ENCODE results near the gene USH2A.

Gene USH2A

GRCh38 chr1:215807911-215808436 is 615.3 kb downstream of the USH2A start:
- Histone ChIP-seq H3K27me3 (ENCODE audit: control insufficient read depth, insufficient read depth, low read length) (no peaks in the 10 kb centered on the region), H3K9me3 (ENCODE audit: control insufficient read depth, low read depth, low read length) (no peaks in the 10 kb centered on the region), H3K9ac (ENCODE audit: low read length) (no peak overlapping the region), H3K27ac (ENCODE audit: low read length) (no peak overlapping the region), H3K4me3 (ENCODE audit: low read length) (no peak overlapping the region), H3K36me3 (ENCODE audit: control insufficient read depth, low read depth, low read length) (no peaks in the 10 kb centered on the region), H3K4me1 (ENCODE audit: control insufficient read depth, low read depth, low read length) (no peaks in the 10 kb centered on the region)

- H3K9ac ChIP-seq (ENCODE audit: low read length) = no peak overlapping the region
- no peak overlapping the region for H3K4me3 ChIP-seq (ENCODE audit: low read length)
- no peaks in the 10 kb centered on the region for H3K27me3 ChIP-seq (ENCODE audit: control insufficient read depth, insufficient read depth, low read length)
- no peaks in the 10 kb centered on the region for H3K36me3 ChIP-seq (ENCODE audit: control insufficient read depth, low read depth, low read length)
- no peak overlapping the region for H3K27ac ChIP-seq (ENCODE audit: low read length)
- no peaks in the 10 kb centered on the region for H3K9me3 ChIP-seq (ENCODE audit: control insufficient read depth, low read depth, low read length)
- H3K4me1 ChIP-seq (ENCODE audit: control insufficient read depth, low read depth, low read length) = no peaks in the 10 kb centered on the region
These were observed 616.0 kb downstream of the USH2A start for GRCh38 chr1:215807218-215807617.

- Histone ChIP-seq H3K36me3 (ENCODE audit: control insufficient read depth, low read depth, low read length) (no peaks in the 10 kb centered on the region), H3K4me3 (ENCODE audit: low read length) (no peak overlapping the region), H3K9ac (ENCODE audit: low read length) (no peak overlapping the region), H3K4me1 (ENCODE audit: control insufficient read depth, low read depth, low read length) (no peaks in the 10 kb centered on the region), H3K27me3 (ENCODE audit: control insufficient read depth, insufficient read depth, low read length) (no peaks in the 10 kb centered on the region), H3K27ac (ENCODE audit: low read length) (no peak overlapping the region), H3K9me3 (ENCODE audit: control insufficient read depth, low read depth, low read length) (no peaks in the 10 kb centered on the region)
These were observed 625.4 kb downstream of the USH2A start for GRCh38 chr1:215797859-215798258.

- no peak overlapping the region for H3K4me3 ChIP-seq (ENCODE audit: low read length)
- no peaks in the 10 kb centered on the region for H3K9me3 ChIP-seq (ENCODE audit: control insufficient read depth, low read depth, low read length)
- H3K27ac ChIP-seq (ENCODE audit: low read length) = no peak overlapping the region
- no peaks in the 10 kb centered on the region for H3K36me3 ChIP-seq (ENCODE audit: control insufficient read depth, low read depth, low read length)
- H3K9ac ChIP-seq (ENCODE audit: low read length) = no peak overlapping the region
- H3K4me1 ChIP-seq (ENCODE audit: control insufficient read depth, low read depth, low read length) = no peaks in the 10 kb centered on the region
- no peaks in the 10 kb centered on the region for H3K27me3 ChIP-seq (ENCODE audit: control insufficient read depth, insufficient read depth, low read length)
These were observed 629.1 kb downstream of the USH2A start for GRCh38 chr1:215794156-215794555.

GRCh38 chr1:215793180-215793579 is 630.1 kb downstream of the USH2A start:
- no peaks in the 10 kb centered on the region for H3K4me1 ChIP-seq (ENCODE audit: control insufficient read depth, low read depth, low read length)
- no peak overlapping the region for H3K9ac ChIP-seq (ENCODE audit: low read length)
- no peaks in the 10 kb centered on the region for H3K9me3 ChIP-seq (ENCODE audit: control insufficient read depth, low read depth, low read length)

GRCh38 chr1:215792446-215792845 is 630.8 kb downstream of the USH2A start:
- Histone ChIP-seq H3K9ac (ENCODE audit: low read length) (no peak overlapping the region), H3K36me3 (ENCODE audit: control insufficient read depth, low read depth, low read length) (no peaks in the 10 kb centered on the region), H3K4me1 (ENCODE audit: control insufficient read depth, low read depth, low read length) (no peaks in the 10 kb centered on the region), H3K4me3 (ENCODE audit: low read length) (no peak overlapping the region), H3K27me3 (ENCODE audit: control insufficient read depth, insufficient read depth, low read length) (no peaks in the 10 kb centered on the region), H3K27ac (ENCODE audit: low read length) (no peak overlapping the region), H3K9me3 (ENCODE audit: control insufficient read depth, low read depth, low read length) (no peaks in the 10 kb centered on the region)

More at GRCh38 chr1:215793180-215793579, 630.1 kb downstream of the USH2A start:
- no peak overlapping the region for H3K27ac ChIP-seq (ENCODE audit: low read length)
- H3K27me3 ChIP-seq (ENCODE audit: control insufficient read depth, insufficient read depth, low read length) = no peaks in the 10 kb centered on the region
- no peaks in the 10 kb centered on the region for H3K36me3 ChIP-seq (ENCODE audit: control insufficient read depth, low read depth, low read length)
- no peak overlapping the region for H3K4me3 ChIP-seq (ENCODE audit: low read length)

GRCh38 chr1:215789981-215790380 is 633.3 kb downstream of the USH2A start:
- no peak overlapping the region for H3K27ac ChIP-seq (ENCODE audit: low read length)
- H3K27me3 ChIP-seq (ENCODE audit: control insufficient read depth, insufficient read depth, low read length) = no peaks in the 10 kb centered on the region
- H3K36me3 ChIP-seq (ENCODE audit: control insufficient read depth, low read depth, low read length) = no peaks in the 10 kb centered on the region
- H3K4me1 ChIP-seq (ENCODE audit: control insufficient read depth, low read depth, low read length) = no peaks in the 10 kb centered on the region
- H3K9me3 ChIP-seq (ENCODE audit: control insufficient read depth, low read depth, low read length) = no peaks in the 10 kb centered on the region
- H3K9ac ChIP-seq (ENCODE audit: low read length) = no peak overlapping the region
- no peak overlapping the region for H3K4me3 ChIP-seq (ENCODE audit: low read length)

GRCh38 chr1:215786997-215787396 is 636.3 kb downstream of the USH2A start:
- Histone ChIP-seq H3K9me3 (ENCODE audit: control insufficient read depth, low read depth, low read length) (no peaks in the 10 kb centered on the region), H3K9ac (ENCODE audit: low read length) (no peak overlapping the region), H3K4me3 (ENCODE audit: low read length) (no peak overlapping the region), H3K27ac (ENCODE audit: low read length) (no peak overlapping the region), H3K27me3 (ENCODE audit: control insufficient read depth, insufficient read depth, low read length) (no peaks in the 10 kb centered on the region), H3K4me1 (ENCODE audit: control insufficient read depth, low read depth, low read length) (no peaks in the 10 kb centered on the region), H3K36me3 (ENCODE audit: control insufficient read depth, low read depth, low read length) (no peaks in the 10 kb centered on the region)

GRCh38 chr1:215780641-215781040 is 642.6 kb downstream of the USH2A start:
- H3K9ac ChIP-seq (ENCODE audit: low read length) = no peak overlapping the region
- no peaks in the 10 kb centered on the region for H3K9me3 ChIP-seq (ENCODE audit: control insufficient read depth, low read depth, low read length)
- no peaks in the 10 kb centered on the region for H3K27me3 ChIP-seq (ENCODE audit: control insufficient read depth, insufficient read depth, low read length)
- H3K27ac ChIP-seq (ENCODE audit: low read length) = no peak overlapping the region
- no peak overlapping the region for H3K4me3 ChIP-seq (ENCODE audit: low read length)
- H3K36me3 ChIP-seq (ENCODE audit: control insufficient read depth, low read depth, low read length) = no peaks in the 10 kb centered on the region
- peaks cover 8% of the 10 kb centered on the region for H3K4me1 ChIP-seq (ENCODE audit: control insufficient read depth, low read depth, low read length)

- H3K4me1 ChIP-seq (ENCODE audit: control insufficient read depth, low read depth, low read length) = peaks cover 13% of the 10 kb centered on the region
- H3K36me3 ChIP-seq (ENCODE audit: control insufficient read depth, low read depth, low read length) = no peaks in the 10 kb centered on the region
- H3K4me3 ChIP-seq (ENCODE audit: low read length) = no peak overlapping the region
- no peaks in the 10 kb centered on the region for H3K9me3 ChIP-seq (ENCODE audit: control insufficient read depth, low read depth, low read length)
- no peak overlapping the region for H3K9ac ChIP-seq (ENCODE audit: low read length)
- H3K27me3 ChIP-seq (ENCODE audit: control insufficient read depth, insufficient read depth, low read length) = no peaks in the 10 kb centered on the region
- H3K27ac ChIP-seq (ENCODE audit: low read length) = no peak overlapping the region
These were observed 643.1 kb downstream of the USH2A start for GRCh38 chr1:215780139-215780538.

- Histone ChIP-seq H3K27ac (ENCODE audit: low read length) (no peak overlapping the region), H3K9me3 (ENCODE audit: control insufficient read depth, low read depth, low read length) (no peaks in the 10 kb centered on the region), H3K27me3 (ENCODE audit: control insufficient read depth, insufficient read depth, low read length) (no peaks in the 10 kb centered on the region), H3K4me1 (ENCODE audit: control insufficient read depth, low read depth, low read length) (peaks cover 15% of the 10 kb centered on the region), H3K4me3 (ENCODE audit: low read length) (no peak overlapping the region), H3K36me3 (ENCODE audit: control insufficient read depth, low read depth, low read length) (no peaks in the 10 kb centered on the region), H3K9ac (ENCODE audit: low read length) (no peak overlapping the region)
These were observed 643.5 kb downstream of the USH2A start for GRCh38 chr1:215779729-215780128.

- H3K27me3 ChIP-seq (ENCODE audit: control insufficient read depth, insufficient read depth, low read length) = no peaks in the 10 kb centered on the region
These were observed 645.8 kb downstream of the USH2A start for GRCh38 chr1:215777370-215777925.

More at GRCh38 chr1:215777370-215777925, 645.8 kb downstream of the USH2A start:
- Histone ChIP-seq H3K27ac (ENCODE audit: low read length) (no peak overlapping the region), H3K4me1 (ENCODE audit: control insufficient read depth, low read depth, low read length) (peaks cover 15% of the 10 kb centered on the region), H3K9me3 (ENCODE audit: control insufficient read depth, low read depth, low read length) (no peaks in the 10 kb centered on the region), H3K4me3 (ENCODE audit: low read length) (no peak overlapping the region), H3K9ac (ENCODE audit: low read length) (no peak overlapping the region), H3K36me3 (ENCODE audit: control insufficient read depth, low read depth, low read length) (no peaks in the 10 kb centered on the region)
